ENCODE data around the gene CMIP. TPM values are rescaled to one million over a fixed set of nuclear protein-coding genes. Genes with fewer than 3 reads are reported as not detected.

CMIP gene
- total RNA-seq, 1 experiment from 2014 or later, result 68.0 TPM

DNA sequence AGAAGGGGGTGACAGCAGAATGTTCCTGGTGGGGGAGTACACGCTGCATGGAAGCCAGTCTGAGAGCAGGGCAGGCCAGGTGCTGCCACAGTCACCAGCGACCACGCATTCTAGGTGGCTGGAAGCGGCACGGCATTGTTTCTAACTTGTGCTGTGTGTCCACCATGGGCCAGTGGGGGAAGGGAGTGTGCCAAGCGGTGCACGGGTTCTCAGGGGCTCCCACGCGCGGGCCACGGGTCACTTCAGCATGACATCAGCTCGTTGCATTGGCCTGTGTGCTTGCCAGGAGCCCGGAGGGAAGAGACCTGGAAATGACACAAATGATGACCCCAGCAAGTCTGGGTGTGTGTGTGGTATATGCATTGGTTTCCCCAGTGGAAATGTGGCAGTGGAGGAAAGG is 169.6 kb downstream of the CMIP start:
- DNase-seq, result no peak
- ChIA-PET POLR2A (no interaction called here), CTCF (no interaction called here)
- no peaks in the 10 kb centered on the region for H3K9me3 Mint-ChIP-seq (ENCODE audit: unreplicated experiment)
- BruUV-seq (replicated peaks), result no TSS peak
- TF ChIP-seq, protein P1, sequence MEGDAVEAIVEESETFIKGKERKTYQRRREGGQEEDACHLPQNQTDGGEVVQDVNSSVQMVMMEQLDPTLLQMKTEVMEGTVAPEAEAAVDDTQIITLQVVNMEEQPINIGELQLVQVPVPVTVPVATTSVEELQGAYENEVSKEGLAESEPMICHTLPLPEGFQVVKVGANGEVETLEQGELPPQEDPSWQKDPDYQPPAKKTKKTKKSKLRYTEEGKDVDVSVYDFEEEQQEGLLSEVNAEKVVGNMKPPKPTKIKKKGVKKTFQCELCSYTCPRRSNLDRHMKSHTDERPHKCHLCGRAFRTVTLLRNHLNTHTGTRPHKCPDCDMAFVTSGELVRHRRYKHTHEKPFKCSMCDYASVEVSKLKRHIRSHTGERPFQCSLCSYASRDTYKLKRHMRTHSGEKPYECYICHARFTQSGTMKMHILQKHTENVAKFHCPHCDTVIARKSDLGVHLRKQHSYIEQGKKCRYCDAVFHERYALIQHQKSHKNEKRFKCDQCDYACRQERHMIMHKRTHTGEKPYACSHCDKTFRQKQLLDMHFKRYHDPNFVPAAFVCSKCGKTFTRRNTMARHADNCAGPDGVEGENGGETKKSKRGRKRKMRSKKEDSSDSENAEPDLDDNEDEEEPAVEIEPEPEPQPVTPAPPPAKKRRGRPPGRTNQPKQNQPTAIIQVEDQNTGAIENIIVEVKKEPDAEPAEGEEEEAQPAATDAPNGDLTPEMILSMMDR (IDR thresholded peaks at IDR 0.05; ENCODE audit: insufficient read depth in 1 of 2, low read depth in 1 of 2, low read length in 1 of 2, severe bottlenecking in 1 of 2, unreplicated experiment in 1 of 2), result no peak
- H3K4me1 Mint-ChIP-seq (ENCODE audit: low read depth, unreplicated experiment), result no peaks in the 10 kb centered on the region
- no peak overlapping the region for H3K27ac Mint-ChIP-seq (ENCODE audit: unreplicated experiment)
- H3K4me1 ChIP-seq, result no peaks in the 10 kb centered on the region
- H3K4me3 ChIP-seq (ENCODE audit: low read depth, low read length), result no peak overlapping the region
- no peak overlapping the region for H3K4me3 Mint-ChIP-seq (ENCODE audit: unreplicated experiment)
- H3K27me3 Mint-ChIP-seq (ENCODE audit: insufficient read depth, unreplicated experiment), result no peaks in the 10 kb centered on the region
- no peaks in the 10 kb centered on the region for H3K9me3 ChIP-seq
- H3K36me3 ChIP-seq (ENCODE audit: control insufficient read depth, insufficient read depth, low read length), result peaks cover 5% of the 10 kb centered on the region
- H3K27me3 ChIP-seq (replicated peaks; ENCODE audit: control insufficient read depth, insufficient read depth, low read length), result no peaks in the 10 kb centered on the region
- intact Hi-C loops (cut with micrococcal nuclease; ENCODE audit: unreplicated experiment), result no loop called here
- H3K36me3 Mint-ChIP-seq (ENCODE audit: insufficient read depth, unreplicated experiment), result peaks cover 6% of the 10 kb centered on the region

DNA sequence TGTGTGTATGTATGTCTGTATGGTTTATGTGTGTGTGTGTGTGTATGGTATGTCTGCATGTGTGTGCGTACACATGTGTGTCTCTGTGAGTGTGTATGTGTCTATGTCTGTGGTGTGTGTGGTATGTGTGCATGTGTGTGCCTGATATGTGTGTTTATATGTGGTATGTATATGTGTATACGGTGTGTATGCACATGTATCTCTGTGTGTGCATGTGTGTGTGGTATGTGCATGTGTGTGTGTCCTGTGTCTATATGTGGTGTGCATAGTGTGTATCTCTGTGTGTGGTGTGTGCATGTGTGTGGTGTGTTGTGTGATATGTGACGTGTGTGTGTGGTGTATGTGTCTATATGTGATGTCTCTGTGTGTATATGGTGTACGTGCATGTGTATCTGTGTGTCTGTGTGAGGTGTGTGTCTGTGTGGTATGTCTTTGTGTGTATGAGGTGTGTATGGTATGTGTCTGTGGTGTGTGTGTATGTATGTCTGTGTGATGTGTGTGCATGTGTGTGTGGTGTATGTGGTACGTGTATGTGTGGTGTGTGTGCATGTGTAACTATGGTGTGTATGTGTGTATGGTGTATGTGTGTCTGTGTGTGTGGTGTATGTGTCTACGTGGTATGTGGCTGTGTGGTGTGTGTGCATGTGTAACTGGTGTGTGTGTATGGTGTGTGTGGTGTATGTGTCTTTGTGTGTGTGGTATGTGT is 170.2 kb downstream of the CMIP start:
- Mint-ChIP-seq H3K27ac (ENCODE audit: unreplicated experiment) (no peak overlapping the region), H3K4me1 (ENCODE audit: low read depth, unreplicated experiment) (no peaks in the 10 kb centered on the region), H3K9me3 (ENCODE audit: unreplicated experiment) (no peaks in the 10 kb centered on the region), H3K36me3 (ENCODE audit: insufficient read depth, unreplicated experiment) (no peaks in the 10 kb centered on the region), H3K27me3 (ENCODE audit: insufficient read depth, unreplicated experiment) (no peaks in the 10 kb centered on the region), H3K4me3 (ENCODE audit: unreplicated experiment) (no peak overlapping the region)
- BruUV-seq (replicated peaks), result no TSS peak
- Histone ChIP-seq H3K9me3 (no peaks in the 10 kb centered on the region), H3K36me3 (ENCODE audit: control insufficient read depth, insufficient read depth, low read length) (peaks cover 5% of the 10 kb centered on the region), H3K4me3 (ENCODE audit: low read depth, low read length) (no peak overlapping the region), H3K27me3 (replicated peaks; ENCODE audit: control insufficient read depth, insufficient read depth, low read length) (no peaks in the 10 kb centered on the region), H3K4me1 (no peaks in the 10 kb centered on the region)
- no peak for DNase-seq
- TF ChIP-seq, protein P1 (IDR thresholded peaks at IDR 0.05; ENCODE audit: insufficient read depth in 1 of 2, low read depth in 1 of 2, low read length in 1 of 2, severe bottlenecking in 1 of 2, unreplicated experiment in 1 of 2), result no peak
- intact Hi-C loops (cut with micrococcal nuclease; ENCODE audit: unreplicated experiment), result no loop called here
- ChIA-PET POLR2A (no interaction called here), CTCF (no interaction called here)

DNA sequence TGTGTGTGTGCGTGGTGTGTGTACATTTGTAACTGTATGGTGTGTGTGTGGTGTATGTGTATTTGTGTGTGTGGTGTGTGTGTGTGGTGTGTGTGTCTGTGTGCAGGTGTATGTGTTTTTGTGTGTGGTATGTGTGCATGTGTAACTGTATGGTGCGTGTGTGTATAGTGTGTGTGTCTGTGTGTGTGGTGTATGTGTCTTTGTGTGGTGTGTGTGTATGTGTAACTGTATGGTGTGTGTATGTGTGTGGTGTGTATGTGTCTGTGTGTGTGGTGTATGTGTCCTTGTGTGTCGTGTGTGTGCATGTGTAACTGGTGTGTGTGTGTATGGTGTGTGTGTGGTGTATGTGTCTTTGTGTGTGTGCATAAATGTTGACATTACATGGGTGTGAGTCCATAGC is 170.8 kb downstream of the CMIP start:
- no TSS peak for BruUV-seq (replicated peaks)
- Histone ChIP-seq H3K36me3 (ENCODE audit: control insufficient read depth, insufficient read depth, low read length) (peaks cover 5% of the 10 kb centered on the region), H3K4me3 (ENCODE audit: low read depth, low read length) (no peak overlapping the region), H3K4me1 (no peaks in the 10 kb centered on the region), H3K9me3 (no peaks in the 10 kb centered on the region), H3K27me3 (replicated peaks; ENCODE audit: control insufficient read depth, insufficient read depth, low read length) (no peaks in the 10 kb centered on the region)
- no peak overlapping the region for H3K27ac Mint-ChIP-seq (ENCODE audit: unreplicated experiment)
- POLR2A ChIA-PET, result interaction anchor here (0.6 kb wide), 1 partner anchor 122 kb away, joined by 3 read pairs; no protein-coding TSS in a partner anchor
- DNase-seq, result no peak
- no peaks in the 10 kb centered on the region for H3K9me3 Mint-ChIP-seq (ENCODE audit: unreplicated experiment)
- H3K27me3 Mint-ChIP-seq (ENCODE audit: insufficient read depth, unreplicated experiment), result no peaks in the 10 kb centered on the region
- CTCF ChIA-PET, result interaction anchor here (0.6 to 0.7 kb wide), 2 partner anchors 181 to 580 kb away, joined by 3 to 5 read pairs; partner anchors contain the start of gene ATMIN
- TF ChIP-seq, protein P1 (IDR thresholded peaks at IDR 0.05; ENCODE audit: insufficient read depth in 1 of 2, low read depth in 1 of 2, low read length in 1 of 2, severe bottlenecking in 1 of 2, unreplicated experiment in 1 of 2), result no peak
- no peaks in the 10 kb centered on the region for H3K36me3 Mint-ChIP-seq (ENCODE audit: insufficient read depth, unreplicated experiment)
- H3K4me3 Mint-ChIP-seq (ENCODE audit: unreplicated experiment), result no peak overlapping the region
- no peaks in the 10 kb centered on the region for H3K4me1 Mint-ChIP-seq (ENCODE audit: low read depth, unreplicated experiment)
- intact Hi-C loops (cut with micrococcal nuclease; ENCODE audit: unreplicated experiment), result no loop called here
